NCI-H510A (cell line): ENCODE measurements around the gene MUC6.
A peak's percentile ranks its signal among the peaks of the same experiment; 100 is the strongest.
"Not testable (repeated sequence)": the region's sequence is repeated elsewhere in the genome, so short reads cannot be mapped to it uniquely, and the experiment has no call there.

Experiments used
- DNase-seq: peaks from one replicate; lab custom pipeline; 2025; lab: John Stamatoyannopoulos, UW

MUC6 gene

DNA sequence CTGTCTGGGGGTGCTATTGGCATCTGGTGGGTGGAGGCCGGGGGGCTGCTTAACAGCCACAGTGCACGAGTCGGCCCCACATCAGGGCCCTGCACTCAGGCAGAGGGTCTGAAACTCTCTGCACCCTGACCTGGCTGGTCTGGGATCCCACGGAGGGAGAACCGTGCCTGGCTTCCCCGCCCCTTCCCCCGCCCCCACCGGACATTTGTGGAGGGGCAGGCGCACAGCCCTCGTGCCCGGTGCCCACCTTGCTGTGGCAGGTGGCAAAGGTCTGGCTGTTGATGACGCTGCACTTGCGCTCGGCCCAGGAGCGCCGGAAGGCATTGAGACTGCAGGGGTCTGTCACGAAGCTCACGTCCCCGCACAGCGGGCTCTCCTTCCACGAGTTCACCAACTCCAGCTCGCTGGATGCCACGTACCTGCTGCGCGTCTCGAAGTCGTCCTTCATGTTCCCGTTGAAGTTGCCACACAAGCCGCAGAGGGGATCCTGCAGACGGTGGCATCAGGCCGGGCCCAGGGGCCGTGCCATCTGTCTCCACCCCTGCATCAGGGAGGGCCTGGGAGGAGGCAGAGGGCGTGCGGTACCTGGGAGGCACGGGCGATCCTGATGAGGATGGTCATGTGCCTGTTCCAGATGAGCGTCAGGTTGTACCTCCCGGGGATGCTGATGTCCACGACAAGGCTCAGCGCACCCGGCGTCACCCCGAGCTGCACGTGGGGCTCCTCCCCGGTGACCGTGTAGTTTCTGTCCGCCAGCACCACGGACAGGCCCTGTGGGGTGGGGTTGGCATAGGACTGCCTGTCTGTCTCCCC lies 11.7 kb downstream of the MUC6 start:
- DNase-seq = no peak

DNA sequence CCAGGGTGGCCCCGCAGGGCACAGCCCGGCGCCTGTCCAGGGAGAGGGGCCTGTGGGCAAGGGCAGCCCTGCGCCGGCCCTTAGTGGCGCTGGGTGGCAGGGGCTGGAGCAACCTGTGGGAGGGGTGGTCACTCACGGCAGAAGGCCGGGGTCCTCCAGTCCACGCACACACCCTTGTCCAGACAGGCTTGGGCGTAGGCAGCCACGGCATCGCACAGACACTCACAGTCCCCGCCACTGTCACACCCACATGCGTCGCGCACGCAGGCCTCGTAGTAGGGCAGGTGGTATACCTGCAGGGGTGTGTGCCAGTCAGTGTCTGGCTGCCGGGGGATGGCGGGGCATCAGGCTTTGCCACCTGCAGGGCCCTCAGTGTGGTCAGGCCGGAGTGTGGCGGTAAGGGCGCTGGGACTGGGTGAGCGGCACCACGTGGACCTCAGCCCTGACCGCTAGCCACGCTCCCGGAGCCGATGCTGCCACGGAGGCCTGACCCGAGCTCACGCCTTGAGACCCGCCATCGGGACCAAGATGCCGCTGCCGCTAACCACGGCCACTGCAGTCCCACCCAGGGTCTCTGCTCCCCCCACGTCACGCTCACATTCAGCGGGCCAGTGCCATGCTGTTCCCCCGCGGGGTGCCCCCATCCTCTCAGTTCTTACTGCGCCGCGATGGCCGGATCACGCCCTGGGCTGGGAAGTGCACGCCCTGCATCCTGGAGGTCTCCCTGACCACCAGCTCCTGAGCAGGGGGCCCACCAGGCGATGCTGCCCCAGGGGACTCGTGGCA lies 12.5 kb downstream of the MUC6 start:
- no peak for DNase-seq

GRCh38 chr11:1022908-1023810 lies 13.4 kb downstream of the MUC6 start:
- no peak for DNase-seq

- no peak for DNase-seq
Measured at GRCh38 chr11:1022411-1022810, 14.1 kb downstream of the MUC6 start.

GRCh38 chr11:1020211-1020905 lies 16.2 kb downstream of the MUC6 start:
- no peak for DNase-seq

DNA sequence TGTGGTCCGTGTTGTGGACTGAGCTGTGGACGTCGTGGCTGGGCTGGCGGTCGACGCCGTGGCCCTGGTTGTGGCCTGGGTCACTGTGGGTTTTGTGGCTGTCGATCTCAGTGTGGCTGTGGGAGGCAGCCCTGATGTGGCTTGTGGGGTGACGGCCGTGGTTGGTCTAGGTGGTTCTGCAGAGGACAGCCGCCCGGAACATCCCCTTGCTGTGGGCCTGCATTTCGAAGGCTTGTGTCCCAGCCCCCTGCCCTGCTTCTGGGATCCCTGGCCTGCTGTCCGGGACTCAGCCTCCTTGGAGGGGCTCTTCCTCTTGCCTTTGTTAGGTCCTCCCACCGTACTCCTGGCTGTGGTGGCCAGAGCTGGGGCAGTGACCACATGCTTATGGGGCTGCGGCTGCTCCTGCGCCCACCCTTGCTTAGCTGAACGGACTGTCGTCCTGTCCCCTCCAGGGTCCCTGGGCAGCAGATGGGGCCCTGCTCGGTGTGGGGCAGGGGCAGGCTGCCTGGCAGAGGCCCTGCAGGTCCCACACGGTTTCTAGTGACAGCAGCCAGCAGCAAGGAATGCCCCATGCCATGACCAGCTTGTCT lies 17.1 kb downstream of the MUC6 start:
- no peak for DNase-seq

- no peak for DNase-seq
Measured at GRCh38 chr11:1018091-1018490, 18.4 kb downstream of the MUC6 start.

- DNase-seq = no peak
Measured at GRCh38 chr11:1017269-1018005, 19.1 kb downstream of the MUC6 start.

DNA sequence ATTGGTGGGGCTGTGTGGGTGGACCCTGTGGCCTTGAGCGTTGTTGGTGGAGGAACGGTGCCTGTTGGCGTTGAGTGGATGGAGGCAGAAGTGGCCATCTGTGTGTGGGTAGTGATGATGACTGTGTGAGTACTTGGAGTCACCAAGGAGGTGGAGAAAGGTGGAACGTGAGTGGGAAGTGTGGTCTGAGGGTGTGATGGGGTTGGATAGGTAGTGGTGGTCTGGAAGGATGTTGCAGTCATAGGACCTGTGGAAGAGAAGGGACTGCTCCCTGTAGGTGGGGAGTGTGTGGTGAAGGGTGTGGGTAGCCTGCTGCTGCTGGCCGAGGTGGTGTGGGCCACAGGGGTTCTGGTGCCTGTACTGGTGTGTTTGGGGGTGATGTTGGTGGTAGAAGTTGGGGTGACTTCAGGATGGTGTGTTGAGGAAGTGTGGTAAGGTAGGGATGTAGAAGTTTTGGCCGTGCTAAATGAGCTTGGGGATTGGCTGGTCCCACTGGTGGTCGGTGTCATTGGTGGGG lies 19.9 kb downstream of the MUC6 start:
- DNase-seq = not testable (repeated sequence)

DNA sequence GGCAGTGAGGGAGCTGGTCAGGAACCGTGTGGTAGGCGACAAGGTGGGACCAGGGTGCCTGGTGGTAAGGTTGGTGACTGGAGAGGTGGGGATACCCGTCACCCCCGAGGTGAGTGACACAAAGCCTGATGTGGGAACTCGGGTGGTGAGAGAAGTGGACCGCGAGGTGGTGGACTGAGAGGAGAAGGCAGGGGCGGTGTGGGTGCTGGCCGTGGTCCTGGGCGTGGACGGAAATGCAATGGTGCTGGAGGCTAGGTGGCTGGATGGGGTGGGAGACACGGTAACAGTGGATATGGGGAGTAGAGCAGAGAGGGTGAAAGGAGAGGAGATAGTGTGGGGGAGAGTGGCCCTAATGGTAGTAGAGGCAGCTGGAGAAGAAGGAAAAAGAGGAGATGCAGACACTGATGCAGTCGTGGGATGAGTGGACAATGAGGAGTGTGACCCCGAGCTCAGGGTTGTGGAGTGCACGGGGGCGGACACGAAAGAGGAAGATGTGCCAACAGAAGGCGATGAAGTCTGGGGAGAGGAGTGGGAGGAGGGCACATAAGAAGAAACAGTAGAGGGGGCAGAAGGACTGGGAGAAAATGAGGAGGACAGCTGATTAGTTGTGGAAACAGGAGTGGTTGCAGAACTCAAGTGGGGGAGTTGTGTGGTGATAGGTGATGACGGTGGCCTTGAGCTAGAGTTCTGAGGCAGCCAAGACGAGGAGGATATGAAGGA lies 20.5 kb downstream of the MUC6 start:
- DNase-seq = no peak

DNA sequence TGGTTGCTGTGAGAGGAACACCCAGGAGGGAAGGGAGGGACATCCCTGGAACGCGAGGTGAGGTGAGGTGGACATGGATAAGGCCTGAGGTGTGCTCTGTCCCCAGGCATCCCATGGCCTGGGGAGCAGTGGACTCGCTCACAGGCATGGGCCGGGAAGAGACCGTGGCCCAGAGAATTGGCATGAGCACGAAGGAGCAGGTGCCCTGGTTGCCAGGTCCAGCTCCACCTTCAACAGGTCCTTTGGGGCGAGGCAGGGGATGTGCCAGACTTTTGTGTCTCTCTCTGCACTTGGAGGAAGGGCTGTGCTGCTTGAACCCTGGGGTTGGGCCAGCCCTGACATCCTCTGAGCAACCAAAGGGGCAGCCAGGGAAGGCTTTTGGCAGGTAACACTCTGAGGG lies 21.5 kb downstream of the MUC6 start:
- no peak for DNase-seq

- DNase-seq = no peak
Measured at GRCh38 chr11:1014276-1014675, 22.2 kb downstream of the MUC6 start.

DNA sequence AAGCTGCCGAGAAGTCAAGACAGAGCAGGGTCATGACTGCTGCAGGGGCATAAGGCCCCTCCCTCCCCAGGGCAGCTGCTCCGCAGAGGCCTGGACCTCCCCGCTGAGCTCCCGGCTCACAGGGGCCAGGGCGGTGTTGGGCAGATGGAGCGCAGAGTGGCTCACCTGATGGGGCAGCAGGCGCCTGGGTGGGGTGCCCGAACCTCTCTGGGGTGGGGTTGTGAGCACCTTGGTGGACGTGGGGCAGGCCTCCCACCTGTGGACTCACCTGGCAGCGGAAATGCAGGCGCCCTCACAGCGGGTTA lies 22.9 kb downstream of the MUC6 start:
- no peak for DNase-seq

DNA sequence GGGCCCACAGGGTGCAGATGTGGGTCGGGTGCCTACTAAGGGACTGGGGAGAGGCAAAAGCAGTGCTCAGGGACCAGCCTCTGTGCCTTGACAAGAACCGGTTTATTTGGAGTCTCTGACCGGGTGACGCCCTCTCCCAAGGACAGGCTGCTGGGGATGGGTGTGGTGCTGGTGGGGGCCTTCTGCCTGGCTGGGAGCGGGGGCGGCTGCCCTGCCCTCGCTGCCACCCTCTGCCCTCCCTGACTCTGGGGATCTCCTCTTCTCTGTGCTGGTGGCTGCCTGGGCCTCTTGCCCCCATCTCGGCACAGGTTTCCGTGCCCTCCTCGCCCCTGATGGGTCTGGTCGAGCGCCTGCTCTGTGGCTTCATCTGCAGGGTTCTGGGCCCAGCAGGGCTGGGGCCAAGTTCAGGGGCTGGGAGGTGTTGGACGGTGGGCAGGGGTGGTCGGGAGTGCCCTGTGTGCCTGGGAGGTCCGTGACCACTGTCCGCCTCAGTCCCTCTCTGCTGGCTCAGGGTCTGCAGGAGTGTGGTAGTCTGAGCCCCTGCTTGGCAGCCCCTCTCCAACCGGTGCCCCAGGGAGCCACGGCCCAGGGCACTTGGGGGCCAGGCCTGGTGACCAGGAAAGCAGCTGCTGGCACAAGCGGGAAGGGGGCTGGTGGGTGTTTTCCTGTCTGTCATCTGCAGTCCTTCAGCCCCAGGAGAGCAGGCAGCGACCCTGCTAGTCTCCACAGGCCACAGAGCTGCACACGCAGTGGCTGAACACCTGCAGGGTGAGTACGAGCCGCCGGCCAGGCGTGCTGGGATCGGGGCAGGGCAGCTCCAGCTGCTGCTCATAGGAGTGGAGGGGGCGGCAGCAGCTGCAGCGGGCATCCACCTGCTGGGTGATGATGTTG lies 23.5 kb downstream of the MUC6 start:
- peak; percentile 76 for DNase-seq

- no peak for DNase-seq
Measured at GRCh38 chr11:1012291-1012690, 24.2 kb downstream of the MUC6 start.

GRCh38 chr11:1011320-1011698 lies 25.2 kb downstream of the MUC6 start:
- peak; percentile 54 for DNase-seq

DNA sequence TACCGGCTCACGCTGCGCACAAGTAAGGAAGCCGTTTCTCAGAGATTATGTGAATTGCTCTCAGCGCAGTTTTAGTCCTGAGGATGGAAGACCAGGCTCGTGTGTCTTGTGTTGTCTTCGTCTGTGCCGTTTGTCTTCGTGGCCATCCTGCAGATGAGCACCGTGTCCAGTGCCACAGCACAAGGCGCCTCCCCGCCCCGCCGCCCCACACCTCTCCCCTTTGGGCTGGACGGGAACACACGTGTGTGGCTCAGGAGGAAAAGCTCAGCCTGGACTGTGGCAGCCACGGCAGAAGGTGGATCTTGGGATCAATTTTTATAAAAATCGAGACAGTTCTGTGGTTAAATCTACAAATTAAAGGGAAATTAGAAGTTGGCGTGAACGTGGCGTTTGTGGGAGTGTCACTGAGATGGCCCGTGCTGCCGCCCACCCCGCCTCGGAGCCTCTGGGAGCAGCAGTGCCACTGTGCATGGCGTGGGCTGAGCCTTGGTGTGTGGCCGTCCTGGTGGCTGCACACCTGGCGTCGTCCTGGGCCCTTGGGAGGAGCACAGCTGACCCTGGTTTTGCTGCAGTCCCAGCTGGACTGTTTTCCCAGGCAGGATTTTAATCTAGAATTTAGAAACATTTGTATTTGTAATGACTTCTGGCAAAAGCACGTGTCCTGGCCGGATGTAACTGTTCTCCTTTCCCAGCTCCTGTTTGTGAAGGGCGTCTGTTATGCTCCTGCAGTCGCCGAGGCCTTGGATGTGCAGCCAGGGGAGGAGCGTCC lies 25.8 kb downstream of the MUC6 start:
- DNase-seq = no peak

DNA sequence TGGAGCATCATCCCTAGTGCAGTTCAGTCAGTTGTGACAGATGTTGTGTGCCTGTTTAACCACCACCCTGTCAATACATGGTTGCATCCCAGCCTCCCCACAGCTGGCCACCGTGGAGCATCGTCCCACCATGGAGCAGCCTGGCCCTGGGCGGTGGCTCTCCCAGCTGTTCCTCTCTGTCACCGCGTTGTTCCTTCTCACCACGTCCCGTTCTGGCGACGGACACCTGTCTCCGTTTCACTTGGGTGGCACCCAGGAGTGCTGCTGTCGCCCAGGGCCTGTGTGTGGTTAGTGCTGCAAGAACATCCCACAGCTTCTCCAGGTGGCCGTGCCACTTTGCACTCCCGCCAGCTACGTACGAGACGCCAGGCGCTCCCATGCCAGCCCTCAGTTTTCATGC lies 26.5 kb downstream of the MUC6 start:
- no peak for DNase-seq
